CD1c-positive myeloid dendritic cell (primary cell): ENCODE data around the gene OPN1MW3.
"Not testable (repeated sequence)": the region's sequence is repeated elsewhere in the genome, so short reads cannot be mapped to it uniquely, and the experiment has no call there.

Experiments used
- DNase-seq: peaks from one replicate; pipeline ENCODE4 v3.0.0-alpha.2; 2016; ENCODE audit errors: extremely low spot score

OPN1MW3 gene

GRCh38 chrX:154257282-154257681, at the start of gene OPN1MW3:
Gene OPN1MW3, plus strand, starts transcription at chrX:154257582. Its CDS starts 38 bp downstream, at chrX:154257620.
- DNase-seq: not testable (repeated sequence)

GRCh38 chrX:154209670-154210418, 47.5 kb upstream of the OPN1MW3 start:
- not testable (repeated sequence) for DNase-seq

GRCh38 chrX:154211057-154211456, 46.3 kb upstream of the OPN1MW3 start:
- DNase-seq: not testable (repeated sequence)

- DNase-seq: not testable (repeated sequence)
These were observed 45.9 kb upstream of the OPN1MW3 start for GRCh38 chrX:154211499-154211898.

- not testable (repeated sequence) for DNase-seq
These were observed 37.9 kb upstream of the OPN1MW3 start, which contains the start of gene OPN1MW2 for GRCh38 chrX:154219456-154219855. Gene OPN1MW2, plus strand, starts transcription at chrX:154219756. Its CDS starts 60 bp downstream, at chrX:154219816.

GRCh38 chrX:154225292-154225691, 32.1 kb upstream of the OPN1MW3 start:
- not testable (repeated sequence) for DNase-seq

GRCh38 chrX:154226706-154227105, 30.7 kb upstream of the OPN1MW3 start:
- DNase-seq: not testable (repeated sequence)

- not testable (repeated sequence) for DNase-seq
These were observed 25.9 kb upstream of the OPN1MW3 start for GRCh38 chrX:154231443-154231842.

GRCh38 chrX:154233620-154234019, 23.8 kb upstream of the OPN1MW3 start:
- not testable (repeated sequence) for DNase-seq

- not testable (repeated sequence) for DNase-seq
These were observed 18.3 kb upstream of the OPN1MW3 start for GRCh38 chrX:154238939-154239559.

GRCh38 chrX:154239982-154240503, 17.3 kb upstream of the OPN1MW3 start:
- not testable (repeated sequence) for DNase-seq

GRCh38 chrX:154247377-154248045, 9.9 kb upstream of the OPN1MW3 start:
- not testable (repeated sequence) for DNase-seq

- DNase-seq: not testable (repeated sequence)
These were observed 9.3 kb upstream of the OPN1MW3 start for GRCh38 chrX:154248076-154248475.

- DNase-seq: not testable (repeated sequence)
These were observed 1.3 kb downstream of the OPN1MW3 start for GRCh38 chrX:154258711-154259110.

- DNase-seq: not testable (repeated sequence)
These were observed 5.7 kb downstream of the OPN1MW3 start for GRCh38 chrX:154263072-154263471.

- not testable (repeated sequence) for DNase-seq
These were observed 11.9 kb downstream of the OPN1MW3 start for GRCh38 chrX:154269245-154269644.

- DNase-seq: not testable (repeated sequence)
These were observed 27.3 kb downstream of the OPN1MW3 start for GRCh38 chrX:154284489-154285338.

- not testable (repeated sequence) for DNase-seq
These were observed 29.0 kb downstream of the OPN1MW3 start for GRCh38 chrX:154286406-154286805.

GRCh38 chrX:154294791-154295574, 37.6 kb downstream of the OPN1MW3 start, which contains the start of gene TEX28:
Gene TEX28, minus strand, starts transcription at chrX:154295124. Its CDS starts 3,007 bp downstream, at chrX:154292117.
- DNase-seq: no peak

GRCh38 chrX:154295664-154296310, 38.4 kb downstream of the OPN1MW3 start, which contains the start of gene TKTL1:
Gene TKTL1, plus strand, starts transcription at chrX:154295795. Its CDS starts 65 bp downstream, at chrX:154295860.
- no peak for DNase-seq
